B cell (primary cell): ENCODE data around the gene RPL27. TPM values are rescaled to one million over a fixed set of nuclear protein-coding genes. Genes with fewer than 3 reads are reported as not detected.

ENCODE experiments used
- ATAC-seq: fragments of 200-7000 bp; cut with Tn5 transposase; one replicate; pipeline ENCODE4 v1.10.0; 2021; ENCODE audit warnings: low read depth, mild to moderate bottlenecking, moderate number of reproducible peaks, moderate library complexity
- CTCF ChIA-PET: fragments of 350-600 bp; sonication (Branson Sonifier 250); formaldehyde crosslinking; loops from one replicate; lab custom pipeline; 2021; ENCODE audit warnings: antibody characterized with exemption, inconsistent platforms; lab: Charles Lee
- POLR2A ChIA-PET: fragments of 350-600 bp; sonication (Branson Sonifier 250); formaldehyde crosslinking; loops from one replicate; lab custom pipeline; 2021; ENCODE audit warnings: antibody characterized with exemption; lab: Charles Lee
- DNase-seq: peaks from one replicate; pipeline ENCODE4 v3.0.0; 2013
- H2AFZ ChIP-seq: 2 replicates; pipeline ENCODE4 v1.6.1; 2012; ENCODE audit warnings: mild to moderate bottlenecking, low read depth, low read length; ENCODE audit not compliant: insufficient read depth, poor library complexity, severe bottlenecking
- H3K27ac ChIP-seq, 2 donors: 1 replicate in 1 of 2; 2 replicates in 1 of 2; pipeline ENCODE4 v1.5.1; 2012 to 2013; ENCODE audit warnings: low read length in 2 of 2, mild to moderate bottlenecking in 2 of 2, moderate library complexity in 1 of 2
- H3K27me3 ChIP-seq, 4 experiments: fragments of 200-600 bp in 1 of 4; sonication (generic) in 1 of 4; replicated peaks in 1 of 4; 1 replicate in 2 of 4; 2 replicates in 2 of 4; pipeline versions ENCODE4 v1.6.1 to v1.7.0; 2013 to 2016; ENCODE audit warnings: low read length in 3 of 4, mild to moderate bottlenecking in 2 of 4, mixed read lengths in 1 of 4, moderate library complexity in 1 of 4; ENCODE audit not compliant: insufficient read depth in 4 of 4, control insufficient read depth in 3 of 4; ENCODE audit errors: control extremely low read depth in 1 of 4
- H3K36me3 ChIP-seq, 2 experiments: replicated peaks in 1 of 2; 1 replicate in 1 of 2; 2 replicates in 1 of 2; pipeline versions ENCODE4 v1.6.1 to v1.7.1; 2013; ENCODE audit warnings: low read length in 1 of 2; ENCODE audit not compliant: insufficient read depth in 2 of 2, control insufficient read depth in 1 of 2; ENCODE audit errors: control extremely low read depth in 1 of 2, extremely low read depth in 1 of 2
- H3K4me1 ChIP-seq, 2 donors: fragments of 200-600 bp in 1 of 2; sonication (generic) in 1 of 2; 1 replicate in 1 of 2; 2 replicates in 1 of 2; pipeline versions ENCODE4 v1.5.1 to v1.6.1; 2013 to 2017; ENCODE audit warnings: low read length in 2 of 2; ENCODE audit not compliant: control insufficient read depth in 2 of 2, insufficient read depth in 2 of 2
- H3K4me2 ChIP-seq: replicated peaks from 2 replicates; pipeline ENCODE3; 2012; ENCODE audit warnings: mild to moderate bottlenecking, low read depth, low read length; ENCODE audit not compliant: poor library complexity, severe bottlenecking
- H3K4me3 ChIP-seq, 5 experiments: fragments of 200-600 bp in 1 of 5; sonication (generic) in 1 of 5; 1 replicate in 3 of 5; 2 replicates in 2 of 5; pipeline versions ENCODE4 v1.5.1 to v1.7.0; 2011 to 2016; ENCODE audit warnings: low read length in 4 of 5, mild to moderate bottlenecking in 4 of 5, low read depth in 2 of 5, control low read depth in 1 of 5, moderate library complexity in 1 of 5; ENCODE audit not compliant: insufficient read depth in 1 of 5; ENCODE audit errors: control extremely low read depth in 1 of 5, extremely low read depth in 1 of 5
- H3K79me2 ChIP-seq: fragments of 200-600 bp; sonication (generic); one replicate; pipeline ENCODE4 v1.6.0; 2016; ENCODE audit warnings: low read length; ENCODE audit not compliant: control insufficient read depth, insufficient read depth
- H3K9ac ChIP-seq: fragments of 200-600 bp; sonication (generic); 2 replicates; pipeline ENCODE4 v1.6.1; 2017; ENCODE audit warnings: mild to moderate bottlenecking, low read length, moderate library complexity
- H3K9me3 ChIP-seq, 3 donors: one replicate each; pipeline versions ENCODE4 v1.6.1 to v1.7.1; 2013; ENCODE audit warnings: low read length in 2 of 3; ENCODE audit not compliant: control insufficient read depth in 2 of 3, insufficient read depth in 1 of 3; ENCODE audit errors: control extremely low read depth in 1 of 3
- H4K20me1 ChIP-seq: 2 replicates; pipeline ENCODE4 v1.6.0; 2012; ENCODE audit warnings: mild to moderate bottlenecking, low read length; ENCODE audit not compliant: insufficient read depth, control insufficient read depth, poor library complexity, severe bottlenecking
- H3K27ac Mint-ChIP-seq: one replicate; pipeline ENCODE4 v1.8.0; 2021; ENCODE audit warnings: mixed read lengths
- H3K27me3 Mint-ChIP-seq: one replicate; pipeline ENCODE4 v1.8.0; 2021; ENCODE audit warnings: mixed read lengths
- H3K4me1 Mint-ChIP-seq: one replicate; pipeline ENCODE4 v1.8.0; 2021; ENCODE audit warnings: mixed read lengths
- H3K4me3 Mint-ChIP-seq: one replicate; pipeline ENCODE4 v1.8.0; 2021; ENCODE audit warnings: mixed read lengths
- H3K9me3 Mint-ChIP-seq: one replicate; pipeline ENCODE4 v1.8.0; 2022; ENCODE audit warnings: mixed read lengths; ENCODE audit not compliant: insufficient read depth
- CTCF ChIP-seq: fragments of 200-600 bp; IDR thresholded peaks from one replicate; pipeline ENCODE4 v1.8.0; 2022; ENCODE audit warnings: antibody characterized with exemption, mild to moderate bottlenecking
- EZH2 ChIP-seq: IDR thresholded peaks from 2 replicates; pipeline ENCODE4 v1.6.1; 2012; ENCODE audit warnings: borderline replicate concordance, low read depth, mild to moderate bottlenecking, moderate library complexity, low read length; ENCODE audit not compliant: insufficient read depth, poor library complexity, severe bottlenecking
- WGBS: methylation state at CpG from one replicate; pipeline ENCODE4 v1.1.5; 2013; ENCODE audit warnings: missing lambda C conversion rate; ENCODE audit not compliant: insufficient coverage; 5-methylcytosine and 5-hydroxymethylcytosine counted together
- intact Hi-C: fragments of 100-400 bp; cut with micrococcal nuclease; formaldehyde crosslinking; loops from one replicate; pipeline ENCODE4 v1.10.0; 2022
- polyA plus RNA-seq: library from polyadenylated mRNA; depleted of rRNA; stranded (reverse); fragments of >200 nt; gene quantifications from 2 replicates; pipeline ENCODE4 v1.2.3, GENCODE V29; 2012
- total RNA-seq, 2 donors: library from RNA; stranded (reverse); fragments of 120-200 nt in 1 of 2; gene quantifications; 1 replicate in 1 of 2; 2 replicates in 1 of 2; pipeline versions ENCODE4 v1.2.3 to v1.2.4, GENCODE V29; 2013 to 2022

RPL27 gene
- total and polyA plus RNA-seq, 2 donors (not counting 1 experiment from before 2014, with no cell fraction given) = 1,087 to 3,493 TPM

DNA sequence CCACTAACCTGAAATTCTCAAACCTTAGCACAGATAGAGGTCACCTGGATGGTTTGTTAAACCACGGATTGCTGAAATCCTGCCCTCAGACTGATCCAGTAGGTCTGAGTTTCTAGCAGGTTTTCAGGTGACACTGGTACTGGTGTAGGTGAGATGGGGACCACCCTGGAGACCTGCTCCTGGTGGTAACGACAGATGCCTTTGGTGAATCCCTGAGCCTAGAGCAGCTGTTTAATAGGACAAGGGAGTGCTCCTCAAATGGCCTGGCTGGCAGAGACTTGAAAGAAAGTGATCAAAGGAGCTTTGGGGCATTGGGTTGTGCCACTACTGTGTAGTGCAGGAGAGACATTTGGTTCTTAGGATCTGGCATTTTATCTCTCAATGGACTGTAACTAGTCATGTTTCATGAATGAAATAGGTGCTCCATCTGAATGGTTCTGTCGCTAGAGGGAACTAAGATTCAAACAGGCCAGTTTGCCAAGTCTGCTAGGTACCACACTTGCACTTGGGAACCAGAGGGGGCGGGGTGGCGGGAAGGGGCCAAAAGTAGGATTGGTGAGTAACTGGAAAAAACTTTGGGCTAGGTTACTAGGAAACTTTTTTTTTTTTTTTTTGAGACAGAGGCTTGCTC is 5.4 kb downstream of the RPL27 start:
- peaks cover 22 to 25% of the 10 kb centered on the region in 2 donors for H3K4me1 ChIP-seq
- Mint-ChIP-seq H3K4me1 (peaks cover 26% of the 10 kb centered on the region), H3K9me3 (no peaks in the 10 kb centered on the region), H3K4me3 (no peak overlapping the region), H3K27ac (peak overlapping the region; percentile 57), H3K27me3 (no peaks in the 10 kb centered on the region)
- no peak overlapping the region for H3K4me2 ChIP-seq
- H3K79me2 ChIP-seq = peaks cover 33% of the 10 kb centered on the region
- ChIA-PET POLR2A (no interaction called here), CTCF (no interaction called here)
- H3K27me3 ChIP-seq = no peaks in the 10 kb centered on the region
- H2AFZ ChIP-seq = no peak overlapping the region
- DNase-seq (no peak), ATAC-seq (no peak)
- H3K9ac ChIP-seq = no peak overlapping the region
- peaks cover 0 to 50% of the 10 kb centered on the region in 2 experiments for H3K36me3 ChIP-seq
- 92% methylated on average over 2 of the region's 5 CpGs for WGBS
- H3K27ac ChIP-seq = peak overlapping the region in 1 of 2 donors; percentile 19
- TF ChIP-seq CTCF = no peak
- no peak for TF ChIP-seq EZH2
- intact Hi-C loops = no loop called here
- no peaks in the 10 kb centered on the region for H3K9me3 ChIP-seq
- H3K4me3 ChIP-seq = no peak overlapping the region
- H4K20me1 ChIP-seq = peaks cover 14% of the 10 kb centered on the region
